Measurements from ENCODE around the gene PGBD1. TPM values are rescaled to one million over a fixed set of nuclear protein-coding genes. Genes with fewer than 3 reads are reported as not detected.

PGBD1 gene
- total and polyA plus RNA-seq, 4 donors: 0.74 to 3.7 (median 0.97) TPM

- H3K36me3 ChIP-seq (ENCODE audit: control insufficient read depth in 4 of 4, insufficient read depth in 3 of 4, low read depth in 1 of 4, low read length in 3 of 4): no peaks in the 10 kb centered on the region
- H3K9me3 ChIP-seq (ENCODE audit: control insufficient read depth in 4 of 4, low read length in 3 of 4): peaks cover 0 to 2% (median 0%) of the 10 kb centered on the region in 4 donors
- 64% methylated on average over 4 of the region's 4 CpGs for WGBS
- H3K4me3 ChIP-seq (ENCODE audit: low read depth in 1 of 3, low read length in 3 of 3): no peak overlapping the region
- no peak overlapping the region for H3K27ac ChIP-seq (ENCODE audit: low read depth in 1 of 2, low read length in 2 of 2)
- DNase-seq (ENCODE audit: low spot score): no peak
- peaks cover 3 to 13% (median 10%) of the 10 kb centered on the region in 4 donors for H3K4me1 ChIP-seq (ENCODE audit: control insufficient read depth in 4 of 4, insufficient read depth in 4 of 4, low read length in 3 of 4)
- no peak overlapping the region for H3K9ac ChIP-seq (ENCODE audit: low read depth in 1 of 2, low read length in 2 of 2)
- no peak for TF ChIP-seq EGR1 (IDR thresholded peaks at IDR 0.05; ENCODE audit: low read depth in 2 of 2)
- no peak for TF ChIP-seq REST (IDR thresholded peaks at IDR 0.05)
- TF ChIP-seq ZBTB33 (IDR thresholded peaks at IDR 0.05): no peak
- TF ChIP-seq GABPA (IDR thresholded peaks at IDR 0.05 in 1 of 2, conservative IDR thresholded peaks at IDR 0.05 in 1 of 2): no peak
- no peak for TF ChIP-seq HNF4A (conservative IDR thresholded peaks at IDR 0.05)
- TF ChIP-seq, protein P1, sequence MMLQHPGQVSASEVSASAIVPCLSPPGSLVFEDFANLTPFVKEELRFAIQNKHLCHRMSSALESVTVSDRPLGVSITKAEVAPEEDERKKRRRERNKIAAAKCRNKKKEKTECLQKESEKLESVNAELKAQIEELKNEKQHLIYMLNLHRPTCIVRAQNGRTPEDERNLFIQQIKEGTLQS (IDR thresholded peaks at IDR 0.05): no peak
- no peaks in the 10 kb centered on the region for H3K27me3 ChIP-seq (ENCODE audit: control insufficient read depth in 4 of 4, insufficient read depth in 4 of 4, low read length in 3 of 4)
Observed at GRCh38 chr6:28264834-28265401, 16.5 kb upstream of the PGBD1 start.

- H3K4me1 ChIP-seq (ENCODE audit: control insufficient read depth in 4 of 4, insufficient read depth in 4 of 4, low read length in 3 of 4): peaks cover 3 to 13% (median 10%) of the 10 kb centered on the region in 4 donors
- H3K36me3 ChIP-seq (ENCODE audit: control insufficient read depth in 4 of 4, insufficient read depth in 3 of 4, low read depth in 1 of 4, low read length in 3 of 4): no peaks in the 10 kb centered on the region
- no peaks in the 10 kb centered on the region for H3K9me3 ChIP-seq (ENCODE audit: control insufficient read depth in 4 of 4, low read length in 3 of 4)
- no peak for DNase-seq (ENCODE audit: low spot score)
- peak overlapping the region; percentile 67 to 99 (median 94) for H3K4me3 ChIP-seq (ENCODE audit: low read depth in 1 of 3, low read length in 3 of 3)
- no peaks in the 10 kb centered on the region for H3K27me3 ChIP-seq (ENCODE audit: control insufficient read depth in 4 of 4, insufficient read depth in 4 of 4, low read length in 3 of 4)
- H3K9ac ChIP-seq (ENCODE audit: low read depth in 1 of 2, low read length in 2 of 2): peak overlapping the region; percentile 42 to 82
- peak overlapping the region in 1 of 2 donors; percentile 70 for H3K27ac ChIP-seq (ENCODE audit: low read depth in 1 of 2, low read length in 2 of 2)
- 16% methylated on average over 5 of the region's 5 CpGs for WGBS
- TF ChIP-seq, protein P2, sequence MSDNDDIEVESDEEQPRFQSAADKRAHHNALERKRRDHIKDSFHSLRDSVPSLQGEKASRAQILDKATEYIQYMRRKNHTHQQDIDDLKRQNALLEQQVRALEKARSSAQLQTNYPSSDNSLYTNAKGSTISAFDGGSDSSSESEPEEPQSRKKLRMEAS (IDR thresholded peaks at IDR 0.05): no peak
- no peak for TF ChIP-seq JUND (IDR thresholded peaks at IDR 0.05)
- TF ChIP-seq SP1 (IDR thresholded peaks at IDR 0.05): no peak
- no peak for TF ChIP-seq FOXA1 (IDR thresholded peaks at IDR 0.05)
- TF ChIP-seq HNF4G (IDR thresholded peaks at IDR 0.05): no peak
- TF ChIP-seq EGR1 (IDR thresholded peaks at IDR 0.05; ENCODE audit: low read depth in 2 of 2): no peak
- TF ChIP-seq FOXA2 (IDR thresholded peaks at IDR 0.05): no peak
- no peak for TF ChIP-seq TAF1 (conservative IDR thresholded peaks at IDR 0.05)
- TF ChIP-seq, protein P1 (IDR thresholded peaks at IDR 0.05): no peak
- no peak for TF ChIP-seq RXRA (IDR thresholded peaks at IDR 0.05)
- TF ChIP-seq, protein P3, sequence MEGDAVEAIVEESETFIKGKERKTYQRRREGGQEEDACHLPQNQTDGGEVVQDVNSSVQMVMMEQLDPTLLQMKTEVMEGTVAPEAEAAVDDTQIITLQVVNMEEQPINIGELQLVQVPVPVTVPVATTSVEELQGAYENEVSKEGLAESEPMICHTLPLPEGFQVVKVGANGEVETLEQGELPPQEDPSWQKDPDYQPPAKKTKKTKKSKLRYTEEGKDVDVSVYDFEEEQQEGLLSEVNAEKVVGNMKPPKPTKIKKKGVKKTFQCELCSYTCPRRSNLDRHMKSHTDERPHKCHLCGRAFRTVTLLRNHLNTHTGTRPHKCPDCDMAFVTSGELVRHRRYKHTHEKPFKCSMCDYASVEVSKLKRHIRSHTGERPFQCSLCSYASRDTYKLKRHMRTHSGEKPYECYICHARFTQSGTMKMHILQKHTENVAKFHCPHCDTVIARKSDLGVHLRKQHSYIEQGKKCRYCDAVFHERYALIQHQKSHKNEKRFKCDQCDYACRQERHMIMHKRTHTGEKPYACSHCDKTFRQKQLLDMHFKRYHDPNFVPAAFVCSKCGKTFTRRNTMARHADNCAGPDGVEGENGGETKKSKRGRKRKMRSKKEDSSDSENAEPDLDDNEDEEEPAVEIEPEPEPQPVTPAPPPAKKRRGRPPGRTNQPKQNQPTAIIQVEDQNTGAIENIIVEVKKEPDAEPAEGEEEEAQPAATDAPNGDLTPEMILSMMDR (IDR thresholded peaks at IDR 0.05; ENCODE audit: low read depth, low read length, missing input control): no peak
- TF ChIP-seq REST (IDR thresholded peaks at IDR 0.05): no peak
- TF ChIP-seq RAD21 (IDR thresholded peaks at IDR 0.05): no peak
- TF ChIP-seq ZBTB33 (IDR thresholded peaks at IDR 0.05): no peak
- no peak for TF ChIP-seq GABPA (IDR thresholded peaks at IDR 0.05 in 1 of 2, conservative IDR thresholded peaks at IDR 0.05 in 1 of 2)
- TF ChIP-seq HNF4A (conservative IDR thresholded peaks at IDR 0.05): no peak
- no peak for TF ChIP-seq YY1 (IDR thresholded peaks at IDR 0.05)
Observed at GRCh38 chr6:28266563-28266961, 14.8 kb upstream of the PGBD1 start.
